Stimulated activated CD4-positive, alpha-beta T cell treated with anti-CD3 and anti-CD28 coated beads, TNF-alpha, amount 100 ng/mL, for 1 hour (primary cell): ENCODE measurements around the gene TLL2.

Source experiments
- DNase-seq, 3 donors: peaks; one replicate each; pipeline ENCODE4 v3.0.0-alpha.2; 2020; ENCODE audit warnings: low read depth in 3 of 3, low spot score in 1 of 3

Gene TLL2

DNA sequence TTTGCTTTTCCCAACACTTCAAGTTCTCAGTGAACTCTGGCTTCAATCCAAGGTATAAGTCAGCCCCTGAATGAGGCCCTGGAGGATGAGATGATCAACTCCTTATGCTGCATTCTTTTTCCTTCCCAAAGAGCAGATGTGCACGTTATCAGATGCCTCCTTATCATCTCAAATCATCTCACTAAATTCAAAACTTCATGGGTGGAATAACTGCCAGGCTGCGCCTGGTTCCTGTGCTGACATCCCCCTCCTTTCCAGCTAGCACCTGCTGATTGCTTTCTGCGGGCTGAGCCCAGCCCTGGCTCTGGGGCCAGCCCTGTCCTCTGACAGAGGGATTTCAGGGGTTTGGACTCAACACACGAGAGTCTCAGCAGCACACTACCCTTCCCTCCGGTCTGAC, 44.9 kb downstream of the TLL2 start:
- no peak for DNase-seq

DNA sequence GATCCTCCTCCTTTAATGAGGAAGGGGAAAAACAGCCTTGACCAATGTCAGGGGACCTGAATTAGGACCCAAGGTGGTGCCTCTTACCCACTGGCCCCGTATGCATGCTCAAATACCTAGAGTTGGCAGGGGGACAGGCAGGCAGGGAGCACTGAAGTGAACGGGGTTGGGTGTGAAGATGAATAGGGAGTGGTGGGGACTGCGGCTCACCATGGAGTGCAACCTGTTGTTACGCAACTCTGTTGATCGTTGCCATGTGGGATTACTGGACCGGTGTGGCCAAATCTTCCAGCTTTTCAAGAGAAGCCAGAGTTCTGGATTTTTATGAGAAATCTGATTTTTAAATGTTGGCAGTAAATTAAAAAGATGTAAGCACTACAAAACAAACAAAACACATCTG, 48.1 kb downstream of the TLL2 start:
- no peak for DNase-seq

DNA sequence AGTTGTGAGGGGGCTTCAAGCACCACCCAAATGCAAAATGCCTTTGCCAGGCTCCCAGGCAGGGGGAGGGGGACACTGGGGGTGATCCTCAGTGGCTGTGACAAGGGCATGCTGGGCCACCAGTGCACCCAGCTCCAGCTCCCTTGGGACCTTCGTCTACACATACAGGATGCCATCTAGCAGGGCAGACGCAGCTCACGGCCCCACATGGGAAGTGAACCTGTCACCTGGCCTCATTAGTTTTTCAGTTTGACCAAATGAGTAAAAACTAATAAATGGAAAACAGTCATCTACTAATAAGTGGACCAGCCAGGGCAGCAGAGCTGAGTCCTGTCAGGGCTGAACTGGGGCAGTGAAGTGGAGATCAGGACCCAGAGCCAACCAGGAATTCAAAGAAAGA, 50.2 kb downstream of the TLL2 start:
- no peak for DNase-seq

DNA sequence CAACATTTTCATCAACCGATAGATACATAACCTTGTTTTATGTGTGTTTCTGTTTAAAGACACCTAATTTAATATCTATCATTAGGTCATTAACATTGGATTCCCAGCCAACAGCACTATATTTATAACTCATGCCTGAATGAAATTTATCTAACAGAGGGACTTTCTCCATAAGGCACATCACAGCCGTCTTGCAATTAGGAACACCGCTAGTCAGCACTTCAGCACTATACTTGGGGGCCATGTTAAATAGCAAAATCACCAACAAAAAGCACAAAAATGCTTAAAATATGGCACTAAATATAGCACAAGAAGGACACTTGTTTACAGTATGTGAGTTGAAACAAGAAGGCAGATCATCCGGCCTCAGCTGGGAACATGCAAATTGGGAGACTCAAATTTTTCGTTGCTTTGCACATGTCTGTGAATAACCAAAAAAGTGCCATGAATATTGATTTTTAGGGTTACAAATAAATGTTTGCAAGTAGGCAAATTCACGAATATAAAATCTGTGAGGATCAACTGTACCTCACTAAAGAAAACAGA, 51.0 kb downstream of the TLL2 start:
- DNase-seq, result no peak

DNA sequence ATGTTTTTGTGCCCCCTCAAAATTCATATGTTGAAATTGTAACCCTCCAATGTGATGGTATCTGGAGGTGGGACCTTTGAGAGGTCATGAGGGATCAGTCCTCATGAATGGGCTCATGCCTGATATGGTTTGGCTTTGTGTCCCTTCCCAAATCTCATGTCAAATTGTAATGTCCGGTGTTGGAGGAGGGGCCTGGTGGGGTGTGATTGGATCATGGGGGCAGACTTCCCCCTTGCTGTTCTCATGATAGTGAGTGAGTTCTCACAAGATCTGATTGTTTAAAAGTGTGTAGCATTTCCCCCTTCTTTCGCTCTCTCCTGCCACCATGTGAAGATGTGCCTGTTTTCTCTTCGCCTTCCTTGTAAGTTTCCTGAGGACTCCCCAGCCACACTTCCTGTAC, 53.4 kb downstream of the TLL2 start:
- DNase-seq, result no peak

DNA sequence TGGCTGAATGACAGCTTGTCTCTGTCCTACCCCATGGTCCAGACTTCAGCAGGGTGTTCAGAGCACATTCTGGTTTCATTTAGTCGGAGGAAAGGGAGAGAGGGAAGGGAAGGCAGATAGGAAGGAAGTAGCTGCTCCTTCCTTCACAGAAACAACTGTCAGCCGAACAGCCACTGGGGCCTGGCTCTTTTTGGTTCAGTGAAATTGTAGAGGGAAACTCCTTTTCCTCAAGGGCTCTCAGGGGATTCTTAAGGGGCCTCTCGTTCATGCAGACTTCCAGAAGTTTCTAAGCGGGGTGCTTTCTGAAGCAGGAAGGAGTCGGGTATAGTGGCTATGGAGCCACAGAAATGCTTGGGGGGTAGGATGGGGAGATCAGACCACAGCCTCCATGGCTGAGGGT, 56.4 kb downstream of the TLL2 start:
- no peak for DNase-seq

DNA sequence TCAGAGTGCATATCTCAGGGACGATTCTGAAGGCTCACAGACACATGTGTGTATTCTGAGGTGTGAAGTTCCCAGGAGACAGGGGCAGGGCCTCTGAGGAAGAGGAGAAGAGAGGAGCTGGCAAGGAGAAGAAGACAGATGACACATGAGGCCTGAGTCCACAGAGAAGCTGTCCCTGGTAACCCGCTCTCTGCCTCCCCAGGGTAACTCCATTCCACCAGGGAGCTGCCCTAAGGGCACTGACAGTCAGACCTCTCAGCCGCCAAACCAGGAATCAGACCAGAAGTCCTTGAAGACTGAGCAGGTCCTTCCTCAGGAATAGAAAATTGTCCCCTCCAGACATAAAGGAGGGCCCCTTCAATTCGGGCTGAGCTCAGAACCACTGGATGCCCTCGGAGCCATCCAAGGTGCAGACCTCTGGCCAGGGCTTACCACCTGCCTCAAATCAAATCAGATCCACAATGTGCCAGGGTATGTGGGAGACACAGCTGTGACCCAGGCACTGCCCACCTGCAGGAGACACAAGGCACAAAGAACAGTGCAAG, 57.4 kb downstream of the TLL2 start:
- no peak for DNase-seq

DNA sequence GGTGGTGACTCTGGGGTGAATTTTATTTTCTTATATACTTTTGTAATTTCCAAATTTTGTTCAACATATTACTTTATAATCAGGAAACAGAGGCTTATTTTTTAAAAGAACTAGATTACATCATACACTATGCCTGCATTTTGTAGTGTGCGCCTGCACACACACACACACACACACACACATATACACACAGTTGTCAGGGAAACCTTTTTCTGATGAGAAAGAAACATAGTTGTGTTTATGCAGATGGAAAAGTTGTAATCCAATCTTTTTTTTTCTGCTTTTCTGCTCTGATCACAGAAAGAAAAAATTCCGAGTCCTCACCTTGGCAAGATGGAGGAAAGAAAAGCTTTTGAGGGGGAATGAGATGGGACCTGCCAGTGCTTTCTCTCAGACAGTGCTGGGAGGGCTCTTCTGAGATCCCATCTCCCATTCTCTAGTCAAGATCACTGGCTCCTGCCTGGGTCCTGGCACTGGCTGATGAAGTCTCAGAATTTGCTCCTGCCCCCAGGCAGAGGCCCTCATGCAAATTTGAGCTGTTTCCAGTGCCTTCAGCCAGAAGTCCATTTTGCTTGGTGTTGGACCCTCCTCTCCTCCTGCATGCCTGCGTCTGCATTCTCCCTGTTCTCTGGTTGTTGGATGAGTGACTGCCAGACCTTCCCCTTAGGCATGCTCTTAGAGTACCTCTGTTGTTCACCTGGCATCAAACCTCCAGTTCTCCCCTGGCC, 59.7 kb downstream of the TLL2 start:
- no peak for DNase-seq

DNA sequence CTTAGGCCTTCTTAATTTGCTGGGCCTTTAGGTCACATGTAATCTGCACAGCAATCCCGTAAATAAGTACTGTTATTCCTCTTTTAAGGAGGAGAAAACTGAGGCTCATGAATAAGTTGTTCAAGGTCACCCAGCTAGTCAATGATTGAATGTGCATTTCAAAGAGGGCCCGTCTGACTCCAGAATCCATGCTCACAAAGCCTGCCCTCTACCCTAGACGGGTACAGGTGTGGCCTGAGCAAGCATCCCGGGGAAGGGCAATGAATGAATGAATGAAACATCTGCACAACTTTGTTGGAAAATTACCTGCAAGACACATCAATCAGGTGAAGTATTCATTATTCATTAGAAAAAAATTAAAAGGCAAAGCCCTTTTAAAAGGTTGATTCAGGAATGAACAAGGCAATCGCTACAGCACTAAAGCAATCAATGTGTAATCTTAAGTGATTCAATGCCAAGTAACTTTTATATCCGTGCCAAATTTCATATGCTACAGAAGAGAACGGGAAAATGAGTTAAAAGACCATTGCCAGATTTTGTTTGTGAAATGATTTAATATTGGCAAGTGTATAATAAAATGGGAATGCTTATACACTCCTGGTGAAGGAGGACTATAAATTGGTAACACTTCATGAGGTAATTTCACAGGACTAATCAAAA, 61.1 kb downstream of the TLL2 start:
- DNase-seq, result no peak

DNA sequence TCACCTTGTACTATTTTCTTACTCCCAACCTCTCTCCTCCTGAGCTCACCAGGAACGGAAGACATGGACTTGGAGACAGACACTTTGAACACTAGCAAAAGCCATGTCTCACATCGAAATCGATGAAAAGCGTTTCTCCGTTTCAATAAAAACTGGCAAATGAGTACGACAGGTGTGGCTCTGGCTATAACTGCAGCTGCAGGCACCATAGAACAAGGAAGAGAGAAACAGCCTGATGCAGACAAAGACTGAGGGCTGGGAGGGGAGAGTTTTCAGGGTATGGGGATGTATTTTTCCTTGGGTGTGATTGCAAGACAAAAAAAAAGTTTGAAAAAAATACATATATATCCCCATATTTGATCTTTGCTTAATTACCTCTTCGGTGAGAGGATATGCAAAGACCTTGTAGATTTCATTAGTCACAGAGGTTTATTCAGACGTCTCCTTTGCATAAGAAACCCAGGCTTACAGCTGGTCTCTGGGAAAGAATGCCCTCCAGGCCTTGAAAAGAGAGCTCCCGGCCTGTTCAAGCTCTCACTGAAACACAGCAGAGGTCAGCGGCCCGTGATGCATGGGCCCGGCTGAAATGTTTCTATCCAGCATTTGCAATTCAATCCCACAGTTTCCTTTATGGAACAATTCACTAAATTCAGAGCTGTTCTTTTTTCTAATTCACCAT, 63.1 kb downstream of the TLL2 start:
- no peak for DNase-seq

DNA sequence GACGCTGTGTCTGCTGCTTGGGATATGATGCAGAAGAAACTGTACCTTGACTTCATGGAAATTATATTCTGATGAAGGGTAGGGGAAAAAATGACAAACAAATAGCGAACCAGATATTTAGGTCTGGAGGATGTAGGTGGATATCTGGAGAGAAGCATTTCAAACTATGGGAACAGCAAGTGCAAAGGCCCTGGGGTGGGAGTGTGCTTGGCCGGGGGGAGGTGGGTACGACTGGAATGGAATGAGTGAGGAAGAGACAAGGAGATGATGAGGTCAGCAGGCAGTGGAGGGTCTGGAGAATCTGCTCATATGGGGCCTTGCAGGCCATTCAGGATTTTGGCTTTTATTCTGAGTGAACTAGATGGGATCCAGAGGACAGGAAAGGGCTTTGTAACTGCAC, 65.2 kb downstream of the TLL2 start:
- no peak for DNase-seq

DNA sequence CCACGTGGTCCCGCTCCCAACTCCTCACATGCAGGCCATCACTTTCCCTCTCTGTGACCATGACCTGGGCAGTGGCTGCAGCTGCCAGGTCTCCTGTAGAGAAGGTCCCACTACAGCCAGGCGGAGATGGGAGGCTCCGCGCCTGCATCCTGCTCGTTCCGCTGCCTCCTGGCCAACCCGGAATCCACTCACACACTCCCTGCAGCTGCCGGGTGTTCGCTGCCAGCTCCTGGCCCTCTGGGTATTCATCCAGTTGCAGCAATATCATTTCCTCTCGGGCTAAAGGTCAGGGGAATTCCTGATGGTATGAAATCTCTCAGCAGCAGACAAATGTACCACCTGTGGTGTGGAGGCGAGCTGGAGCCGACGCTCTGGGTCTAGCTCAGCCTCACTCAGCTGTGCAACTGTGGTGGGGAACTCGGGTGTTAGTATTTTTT, 65.7 kb downstream of the TLL2 start:
- no peak for DNase-seq

DNA sequence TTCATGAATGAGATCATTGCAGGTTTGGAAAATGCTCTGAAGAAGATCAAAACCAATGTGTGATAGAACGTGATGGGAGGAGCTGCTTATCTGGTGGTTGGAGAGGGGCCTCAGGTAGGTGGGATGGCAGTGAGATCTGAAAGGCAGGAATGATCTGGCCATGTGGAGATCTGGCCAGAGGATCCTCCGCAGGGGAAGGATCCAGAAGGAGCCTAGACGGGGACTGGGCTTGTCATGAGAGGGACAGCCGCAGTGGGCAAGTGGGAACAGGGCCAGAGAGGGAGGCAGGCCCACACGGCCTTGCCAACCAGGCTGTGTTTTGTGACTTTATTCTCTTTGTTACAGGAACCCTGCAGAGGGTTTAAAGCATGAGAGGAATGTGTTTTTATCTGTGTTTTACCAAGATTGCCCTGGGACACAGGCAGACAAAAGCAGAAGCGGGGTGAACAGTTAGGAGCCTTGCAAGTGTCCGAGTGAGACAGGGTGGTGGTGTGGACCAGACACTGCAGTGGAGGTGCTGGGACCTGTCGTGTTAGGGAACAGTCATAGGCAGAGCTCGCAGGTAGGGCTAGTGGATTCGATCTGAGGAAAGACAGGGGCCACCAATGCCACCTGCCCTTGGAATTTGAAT, 66.6 kb downstream of the TLL2 start:
- no peak for DNase-seq

DNA sequence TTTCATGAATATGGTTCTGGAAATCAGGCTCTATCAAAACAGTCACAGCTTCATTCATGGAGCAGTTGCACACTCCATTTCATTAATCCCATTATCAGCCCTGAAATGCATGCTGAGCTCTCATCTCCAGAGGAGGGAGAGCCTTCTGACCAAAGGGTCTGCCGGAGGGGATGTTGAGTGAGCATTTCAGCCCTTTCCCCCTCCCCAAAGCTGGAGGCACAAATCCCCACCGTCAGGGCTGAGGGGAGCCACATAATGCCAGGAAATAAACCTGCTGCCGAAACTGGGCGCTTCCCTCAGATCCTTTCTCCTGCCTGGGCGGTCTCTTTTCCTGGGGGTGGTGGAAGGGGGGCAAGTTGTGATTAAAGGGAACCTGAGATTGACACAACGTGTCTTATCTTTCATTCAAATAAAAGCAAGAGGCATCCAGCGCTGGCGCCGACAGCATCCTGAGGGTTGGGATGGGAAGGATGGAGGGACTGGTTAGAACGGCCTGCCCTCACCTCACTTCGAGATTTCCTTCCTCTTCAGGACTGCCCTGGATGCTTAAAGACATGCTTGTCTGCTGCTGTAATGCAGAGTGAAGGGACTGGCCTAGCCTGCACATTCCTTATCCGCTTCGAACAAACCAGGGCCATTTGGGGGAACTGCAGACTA, 71.6 kb downstream of the TLL2 start:
- DNase-seq, result no peak

DNA sequence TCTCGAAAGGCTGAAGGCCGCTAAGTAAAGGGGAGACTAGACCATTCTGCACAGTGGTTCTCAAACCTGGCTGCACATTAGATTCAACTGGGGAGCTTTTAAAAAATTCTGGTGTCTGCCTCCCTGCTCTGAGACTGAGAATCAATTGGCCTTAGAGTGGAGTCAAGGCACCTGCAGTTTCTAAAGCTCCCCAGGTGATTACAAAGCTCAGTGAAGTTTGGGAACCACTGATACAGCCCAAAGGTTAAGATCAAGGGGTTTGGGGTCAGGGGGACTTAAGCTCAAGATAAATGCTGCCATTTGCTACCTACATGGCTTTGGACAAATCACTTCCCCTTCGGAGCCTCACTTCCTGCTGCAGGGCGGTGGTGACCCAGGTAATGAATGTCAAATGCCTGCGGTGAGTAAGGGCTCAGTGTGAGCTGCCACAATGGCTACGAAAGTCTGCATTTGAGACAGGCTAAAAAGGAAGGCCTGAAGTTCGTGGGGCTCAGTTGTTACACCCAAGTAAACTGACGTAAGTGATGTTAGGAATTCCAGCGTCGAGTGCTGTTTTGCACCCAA, 72.3 kb downstream of the TLL2 start:
- DNase-seq, result no peak

DNA sequence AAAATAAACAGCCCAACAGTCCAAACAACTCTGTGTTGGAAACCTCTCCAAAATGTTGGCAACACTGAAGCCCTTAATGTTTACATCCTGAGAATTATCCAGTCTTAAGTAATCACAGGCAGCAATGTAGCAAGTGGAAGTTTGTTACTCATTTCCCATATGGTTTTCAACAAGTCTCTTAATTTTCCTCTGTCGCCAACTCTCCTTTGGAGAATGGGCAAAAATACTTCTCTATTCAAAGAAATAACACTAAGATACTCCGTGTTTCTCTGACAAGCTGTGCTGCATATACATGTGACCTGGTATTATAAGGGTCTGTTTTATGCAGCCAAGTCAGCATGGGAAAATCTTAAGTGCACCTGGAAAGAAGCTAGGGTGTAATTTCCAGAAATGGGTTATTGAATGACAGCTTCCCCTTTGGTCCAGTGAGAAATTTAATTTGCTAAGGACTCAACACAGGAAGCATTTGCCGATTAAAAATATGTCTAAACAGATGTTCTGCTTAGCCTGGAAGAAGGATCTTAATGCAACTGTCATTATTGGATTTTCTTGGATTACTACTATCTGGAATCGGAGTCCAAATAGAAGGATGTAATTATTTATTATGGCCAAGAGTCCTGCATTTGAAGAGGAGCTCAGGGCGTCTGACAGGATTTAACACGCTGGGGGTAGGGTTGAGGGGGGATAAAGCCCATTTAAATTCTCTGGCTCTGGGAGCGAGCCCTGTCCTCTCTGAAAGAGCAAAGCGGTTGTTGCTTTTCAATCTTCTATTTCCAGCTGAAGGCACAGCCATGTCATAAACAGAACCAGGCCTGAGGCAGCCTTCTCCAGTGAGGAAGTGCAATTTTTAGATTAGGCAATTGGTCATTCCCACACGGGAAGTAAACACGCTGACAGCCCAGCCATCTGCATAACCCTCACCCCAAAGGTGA, 73.1 kb downstream of the TLL2 start:
- no peak for DNase-seq

DNA sequence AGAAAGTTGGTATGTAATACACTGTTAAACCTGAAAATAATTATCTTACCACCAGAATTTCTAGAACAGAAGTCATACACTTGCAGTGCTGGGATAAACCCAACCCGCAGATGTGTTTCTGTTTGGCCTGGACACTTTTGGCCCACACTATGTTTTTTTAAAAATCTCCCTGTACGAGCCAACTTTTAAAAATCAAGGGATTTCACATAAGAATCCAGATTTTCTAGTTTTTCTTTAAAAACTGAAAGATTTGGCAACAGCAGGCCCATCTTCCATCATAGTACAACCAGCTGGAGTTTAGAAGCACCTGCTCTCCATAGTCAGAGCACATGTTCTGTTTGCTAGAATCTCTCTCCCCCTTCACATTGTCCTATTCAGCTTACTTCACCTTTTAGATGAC, 74.0 kb downstream of the TLL2 start:
- no peak for DNase-seq

DNA sequence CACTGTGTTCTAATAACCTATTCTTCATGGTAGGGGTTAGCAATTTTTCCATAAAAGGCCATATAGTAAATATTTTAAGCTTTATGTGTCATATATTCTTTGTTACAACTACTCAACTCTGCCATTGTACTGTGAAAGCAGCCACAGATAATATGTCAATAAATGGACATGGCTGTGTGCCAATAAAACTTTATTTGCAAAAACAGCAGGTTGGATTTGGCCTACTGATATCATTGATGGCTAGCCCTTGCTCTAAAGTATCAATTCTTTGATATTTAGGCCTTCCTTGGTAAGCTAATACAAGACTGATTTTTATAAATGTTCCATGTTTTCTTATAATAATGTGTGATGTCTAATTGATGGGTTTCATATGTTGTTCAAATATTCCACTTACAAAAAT, 77.7 kb downstream of the TLL2 start:
- no peak for DNase-seq

DNA sequence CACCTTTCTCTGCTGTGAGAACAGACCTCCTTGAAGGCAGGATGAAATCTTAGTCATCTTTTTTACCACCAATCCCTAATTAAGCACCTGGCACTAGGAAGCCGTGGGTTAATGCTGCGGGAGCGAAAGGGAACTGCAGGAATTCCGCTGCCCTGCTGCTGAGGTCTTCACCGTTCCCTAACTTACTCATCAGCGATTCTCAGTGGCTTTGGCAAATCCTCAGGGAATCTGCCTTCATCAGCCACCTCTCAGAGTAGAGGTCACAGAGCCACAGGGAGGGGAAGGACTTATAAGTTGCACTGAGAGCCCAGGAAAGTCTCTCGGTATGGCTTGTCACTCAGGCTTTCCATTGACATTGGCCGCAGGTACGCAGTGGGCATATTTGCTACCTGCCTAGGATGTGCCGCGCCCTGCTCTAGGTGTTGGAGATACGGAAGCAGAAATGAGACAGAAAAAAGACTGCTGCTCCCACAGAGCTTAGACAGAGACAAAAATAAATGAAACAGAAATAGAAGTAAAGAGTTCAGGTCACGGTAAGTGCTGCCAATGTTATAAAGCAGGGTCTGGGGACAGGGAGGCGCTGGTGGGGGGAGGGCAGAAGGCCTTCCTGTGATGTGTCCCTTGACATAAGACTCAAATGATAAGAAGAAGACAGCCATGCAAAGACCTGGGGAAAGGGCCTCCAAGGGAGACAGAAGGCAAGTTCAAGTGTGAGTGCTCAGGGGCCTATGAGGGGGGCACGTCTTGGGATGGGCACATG, 82.3 kb downstream of the TLL2 start:
- no peak for DNase-seq
